Measurements from ENCODE around the gene ATRIP. TPM values are rescaled to one million over a fixed set of nuclear protein-coding genes. Genes with fewer than 3 reads are reported as not detected.

ATRIP gene
- total RNA-seq, 1 experiment from 2014 or later, result 16.1 TPM

DNA sequence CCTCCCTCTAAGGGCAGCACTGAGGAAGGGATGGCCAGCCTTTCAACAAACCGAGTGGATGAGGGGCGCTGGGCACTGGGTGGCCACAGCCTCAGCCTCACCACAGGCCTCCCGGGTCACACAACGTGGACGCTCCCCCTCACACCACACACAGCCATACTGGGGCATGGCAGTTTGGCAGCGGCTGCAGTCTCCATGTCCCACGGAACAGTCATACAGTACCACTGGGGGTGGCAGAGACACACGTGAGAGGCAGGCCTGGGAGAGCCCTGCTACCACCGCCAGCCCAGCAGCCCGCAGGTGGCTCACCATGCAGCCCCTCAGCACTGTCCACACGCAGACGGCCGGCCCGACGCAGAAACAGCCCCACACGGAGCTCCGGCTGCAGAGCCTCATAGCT lies 28.4 kb upstream of the ATRIP start:
- BruUV-seq (replicated peaks), result no TSS peak
- Histone ChIP-seq H3K9me3 (ENCODE audit: low read length) (no peaks in the 10 kb centered on the region), H3K27ac (ENCODE audit: low read length) (no peak overlapping the region), H3K27me3 (ENCODE audit: low read length) (no peaks in the 10 kb centered on the region), H3K79me2 (ENCODE audit: low read length) (no peaks in the 10 kb centered on the region), H3K36me3 (ENCODE audit: low read depth, low read length) (no peaks in the 10 kb centered on the region), H3K9me2 (replicated peaks; ENCODE audit: low read length) (no peaks in the 10 kb centered on the region), H3K9ac (ENCODE audit: low read length) (no peak overlapping the region), H3F3A (ENCODE audit: low read length, unreplicated experiment) (no peaks in the 10 kb centered on the region), H3K4me2 (ENCODE audit: low read length) (no peak overlapping the region), H4K20me1 (ENCODE audit: low read length) (no peaks in the 10 kb centered on the region), H2AFZ (ENCODE audit: low read length) (no peak overlapping the region), H3K4me1 (ENCODE audit: insufficient read depth, low read length) (no peaks in the 10 kb centered on the region), H3K4me3 (ENCODE audit: low read length) (no peak overlapping the region)
- TF ChIP-seq EZH2 (IDR thresholded peaks at IDR 0.05; ENCODE audit: low read length, unreplicated experiment) (no peak), EZH2phosphoT487 (IDR thresholded peaks at IDR 0.05; ENCODE audit: borderline replicate concordance, low read length) (no peak), CTCF (conservative IDR thresholded peaks at IDR 0.05; ENCODE audit: low read depth, low read length) (no peak)
- POLR2A ChIA-PET (ENCODE audit: unreplicated experiment), result no interaction called here
- intact Hi-C loops (cut with micrococcal nuclease), result no loop called here
- DNase-seq (no peak), ATAC-seq (no peak)
- CTCF ChIA-PET, result no interaction called here

DNA sequence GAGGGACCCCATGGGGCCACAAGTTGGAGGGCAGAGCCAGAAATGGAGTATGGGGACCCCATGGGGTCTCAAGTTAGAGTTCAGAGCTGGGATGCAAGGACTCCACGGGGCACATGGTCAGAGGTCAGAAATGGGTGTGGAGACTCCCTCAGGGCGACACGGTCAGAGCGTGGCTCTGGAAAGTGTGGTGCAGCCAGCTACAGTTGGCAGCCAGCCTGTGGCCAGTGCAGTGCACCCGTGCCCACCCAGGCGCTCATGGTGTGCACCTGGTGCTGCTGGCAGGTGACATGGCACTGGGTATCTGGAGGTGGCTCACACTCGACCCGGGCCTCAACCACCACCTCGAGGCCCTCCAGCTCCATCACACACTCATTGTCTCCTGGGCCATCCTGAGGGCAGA lies 27.9 kb upstream of the ATRIP start:
- BruUV-seq (replicated peaks), result no TSS peak
- no peaks in the 10 kb centered on the region for H3K36me3 ChIP-seq (ENCODE audit: low read depth, low read length)

GRCh38 chr3:48419149-48419548 lies 27.4 kb upstream of the ATRIP start:
- H3K4me3 ChIP-seq (ENCODE audit: low read length), result no peak overlapping the region
- ATAC-seq, result no peak

More for the DNA sequence above, 27.9 kb upstream of the ATRIP start:
- H3K79me2 ChIP-seq (ENCODE audit: low read length), result no peaks in the 10 kb centered on the region
- intact Hi-C loops (cut with micrococcal nuclease), result no loop called here
- H3K9me3 ChIP-seq (ENCODE audit: low read length), result no peaks in the 10 kb centered on the region
- CTCF ChIA-PET, result no interaction called here
- DNase-seq (no peak), ATAC-seq (no peak)
- H3K4me3 ChIP-seq (ENCODE audit: low read length), result no peak overlapping the region
- no peaks in the 10 kb centered on the region for H4K20me1 ChIP-seq (ENCODE audit: low read length)
- no peak for TF ChIP-seq EZH2 (IDR thresholded peaks at IDR 0.05; ENCODE audit: low read length, unreplicated experiment)
- TF ChIP-seq EZH2phosphoT487 (IDR thresholded peaks at IDR 0.05; ENCODE audit: borderline replicate concordance, low read length), result no peak
- no peak for TF ChIP-seq CTCF (conservative IDR thresholded peaks at IDR 0.05; ENCODE audit: low read depth, low read length)
- H3K27me3 ChIP-seq (ENCODE audit: low read length), result no peaks in the 10 kb centered on the region
- no peaks in the 10 kb centered on the region for H3F3A ChIP-seq (ENCODE audit: low read length, unreplicated experiment)
- no peaks in the 10 kb centered on the region for H3K9me2 ChIP-seq (replicated peaks; ENCODE audit: low read length)
- no peak overlapping the region for H3K4me2 ChIP-seq (ENCODE audit: low read length)
- H3K4me1 ChIP-seq (ENCODE audit: insufficient read depth, low read length), result no peaks in the 10 kb centered on the region
- POLR2A ChIA-PET (ENCODE audit: unreplicated experiment), result no interaction called here
- no peak overlapping the region for H2AFZ ChIP-seq (ENCODE audit: low read length)
- no peak overlapping the region for H3K27ac ChIP-seq (ENCODE audit: low read length)
- H3K9ac ChIP-seq (ENCODE audit: low read length), result no peak overlapping the region

More at GRCh38 chr3:48419149-48419548, 27.4 kb upstream of the ATRIP start:
- H2AFZ ChIP-seq (ENCODE audit: low read length), result no peak overlapping the region
- no peak for DNase-seq
- no peaks in the 10 kb centered on the region for H3K9me2 ChIP-seq (replicated peaks; ENCODE audit: low read length)
- ChIA-PET CTCF (no interaction called here), POLR2A (ENCODE audit: unreplicated experiment) (no interaction called here)
- no peak overlapping the region for H3K4me2 ChIP-seq (ENCODE audit: low read length)
- BruUV-seq (replicated peaks), result no TSS peak
- H3K27me3 ChIP-seq (ENCODE audit: low read length), result no peaks in the 10 kb centered on the region
- no peaks in the 10 kb centered on the region for H3K36me3 ChIP-seq (ENCODE audit: low read depth, low read length)
- TF ChIP-seq EZH2phosphoT487 (IDR thresholded peaks at IDR 0.05; ENCODE audit: borderline replicate concordance, low read length) (no peak), CTCF (conservative IDR thresholded peaks at IDR 0.05; ENCODE audit: low read depth, low read length) (no peak), EZH2 (IDR thresholded peaks at IDR 0.05; ENCODE audit: low read length, unreplicated experiment) (no peak)
- no peaks in the 10 kb centered on the region for H3F3A ChIP-seq (ENCODE audit: low read length, unreplicated experiment)
- no peaks in the 10 kb centered on the region for H3K79me2 ChIP-seq (ENCODE audit: low read length)
- H3K9me3 ChIP-seq (ENCODE audit: low read length), result no peaks in the 10 kb centered on the region
- no peak overlapping the region for H3K27ac ChIP-seq (ENCODE audit: low read length)
- intact Hi-C loops (cut with micrococcal nuclease), result no loop called here
- no peaks in the 10 kb centered on the region for H4K20me1 ChIP-seq (ENCODE audit: low read length)
- H3K4me1 ChIP-seq (ENCODE audit: insufficient read depth, low read length), result no peaks in the 10 kb centered on the region
- H3K9ac ChIP-seq (ENCODE audit: low read length), result no peak overlapping the region

All from PC-3 (cell line).